ENCODE data around the gene TEX2. TPM values are rescaled to one million over a fixed set of nuclear protein-coding genes. Genes with fewer than 3 reads are reported as not detected.

The TEX2 gene
- total RNA-seq, 1 donor from 2014 or later: 58.0 TPM

DNA sequence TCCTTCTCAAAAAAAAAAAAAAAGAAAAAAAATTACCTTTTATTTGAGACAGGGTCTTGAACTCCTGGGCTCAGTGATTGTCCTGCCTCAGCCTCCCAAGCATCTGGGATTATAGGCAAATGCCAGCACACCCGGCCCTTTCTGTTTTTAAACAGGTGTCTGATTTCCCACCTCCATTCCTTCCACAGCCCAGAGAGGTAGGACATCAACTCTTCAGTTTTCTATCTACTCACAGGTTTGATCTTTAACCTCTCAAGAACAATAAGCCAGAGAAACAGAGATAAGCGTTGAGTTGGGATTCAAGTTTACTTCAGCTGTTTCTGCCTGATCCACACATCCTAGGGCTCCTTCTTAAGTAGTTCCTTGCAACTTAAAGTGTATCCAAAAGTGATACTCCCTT lies 41.5 kb upstream of the TEX2 start:
- intact Hi-C loops (cut with micrococcal nuclease): no loop called here
- no peaks in the 10 kb centered on the region for H3K27me3 ChIP-seq (ENCODE audit: low read depth)
- H3K4me3 ChIP-seq: no peak overlapping the region
- no peak for DNase-seq
- TF ChIP-seq, protein P1, sequence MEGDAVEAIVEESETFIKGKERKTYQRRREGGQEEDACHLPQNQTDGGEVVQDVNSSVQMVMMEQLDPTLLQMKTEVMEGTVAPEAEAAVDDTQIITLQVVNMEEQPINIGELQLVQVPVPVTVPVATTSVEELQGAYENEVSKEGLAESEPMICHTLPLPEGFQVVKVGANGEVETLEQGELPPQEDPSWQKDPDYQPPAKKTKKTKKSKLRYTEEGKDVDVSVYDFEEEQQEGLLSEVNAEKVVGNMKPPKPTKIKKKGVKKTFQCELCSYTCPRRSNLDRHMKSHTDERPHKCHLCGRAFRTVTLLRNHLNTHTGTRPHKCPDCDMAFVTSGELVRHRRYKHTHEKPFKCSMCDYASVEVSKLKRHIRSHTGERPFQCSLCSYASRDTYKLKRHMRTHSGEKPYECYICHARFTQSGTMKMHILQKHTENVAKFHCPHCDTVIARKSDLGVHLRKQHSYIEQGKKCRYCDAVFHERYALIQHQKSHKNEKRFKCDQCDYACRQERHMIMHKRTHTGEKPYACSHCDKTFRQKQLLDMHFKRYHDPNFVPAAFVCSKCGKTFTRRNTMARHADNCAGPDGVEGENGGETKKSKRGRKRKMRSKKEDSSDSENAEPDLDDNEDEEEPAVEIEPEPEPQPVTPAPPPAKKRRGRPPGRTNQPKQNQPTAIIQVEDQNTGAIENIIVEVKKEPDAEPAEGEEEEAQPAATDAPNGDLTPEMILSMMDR (IDR thresholded peaks at IDR 0.05; ENCODE audit: borderline replicate concordance): no peak
- H3K4me1 ChIP-seq: peaks cover 16% of the 10 kb centered on the region
- H3K9me3 ChIP-seq (replicated peaks): no peaks in the 10 kb centered on the region
- no peak overlapping the region for H3K27ac ChIP-seq (replicated peaks)
- H3K36me3 ChIP-seq: no peaks in the 10 kb centered on the region

DNA sequence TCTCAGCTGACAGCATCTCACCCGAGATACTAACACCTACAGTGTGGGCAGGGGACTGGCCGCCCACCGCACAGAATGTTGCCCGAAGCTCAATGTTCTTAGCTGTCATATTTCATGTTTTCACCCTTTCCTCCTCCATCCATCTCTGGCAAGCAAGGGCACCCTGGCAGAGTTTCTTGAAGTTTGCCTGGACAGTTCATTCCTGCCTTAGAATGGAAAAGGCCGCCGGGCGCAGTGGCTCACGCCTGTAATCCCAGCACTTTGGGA lies 37.6 kb upstream of the TEX2 start:
- H3K27me3 ChIP-seq (ENCODE audit: low read depth): no peaks in the 10 kb centered on the region
- intact Hi-C loops (cut with micrococcal nuclease): no loop called here
- no peaks in the 10 kb centered on the region for H3K4me1 ChIP-seq
- H3K36me3 ChIP-seq: no peaks in the 10 kb centered on the region
- H3K27ac ChIP-seq (replicated peaks): no peak overlapping the region
- no peak for DNase-seq
- H3K9me3 ChIP-seq (replicated peaks): no peaks in the 10 kb centered on the region
- TF ChIP-seq, protein P1 (IDR thresholded peaks at IDR 0.05; ENCODE audit: borderline replicate concordance): no peak
- no peak overlapping the region for H3K4me3 ChIP-seq

DNA sequence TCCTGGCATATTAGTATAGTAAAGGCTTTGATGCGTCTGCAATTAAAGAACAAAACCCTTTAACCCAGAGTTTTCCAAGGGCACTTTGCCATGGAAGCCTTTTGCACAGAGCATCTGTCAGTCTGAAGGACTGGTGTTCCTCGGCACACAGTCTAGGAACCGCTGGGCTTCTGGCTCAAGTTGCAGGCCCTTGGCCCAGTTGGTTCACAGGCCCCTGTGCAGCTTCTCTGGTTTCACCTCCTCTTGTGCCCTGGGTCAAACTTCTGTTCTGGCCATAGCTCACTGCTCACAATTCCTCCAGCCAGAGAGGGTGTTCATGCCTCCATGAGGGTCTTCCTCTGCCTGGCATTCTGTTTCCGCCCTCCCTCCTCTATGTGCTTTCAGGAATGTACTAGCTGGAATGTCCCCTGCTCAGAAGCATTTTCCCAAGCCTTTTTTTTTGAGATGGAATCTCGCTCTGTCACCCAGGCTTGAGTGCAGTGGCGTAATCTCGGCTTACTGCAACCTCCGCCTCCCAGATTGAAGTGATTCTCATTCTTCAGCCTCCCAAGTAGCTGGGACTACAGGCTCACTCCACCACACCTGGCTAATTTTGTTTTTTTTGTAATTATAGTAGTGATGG lies 34.5 kb upstream of the TEX2 start:
- DNase-seq: no peak
- Histone ChIP-seq H3K4me1 (no peaks in the 10 kb centered on the region), H3K27ac (replicated peaks) (no peak overlapping the region), H3K27me3 (ENCODE audit: low read depth) (no peaks in the 10 kb centered on the region), H3K9me3 (replicated peaks) (no peaks in the 10 kb centered on the region), H3K36me3 (no peaks in the 10 kb centered on the region), H3K4me3 (no peak overlapping the region)
- intact Hi-C loops (cut with micrococcal nuclease): no loop called here
- TF ChIP-seq, protein P1 (IDR thresholded peaks at IDR 0.05; ENCODE audit: borderline replicate concordance): no peak

DNA sequence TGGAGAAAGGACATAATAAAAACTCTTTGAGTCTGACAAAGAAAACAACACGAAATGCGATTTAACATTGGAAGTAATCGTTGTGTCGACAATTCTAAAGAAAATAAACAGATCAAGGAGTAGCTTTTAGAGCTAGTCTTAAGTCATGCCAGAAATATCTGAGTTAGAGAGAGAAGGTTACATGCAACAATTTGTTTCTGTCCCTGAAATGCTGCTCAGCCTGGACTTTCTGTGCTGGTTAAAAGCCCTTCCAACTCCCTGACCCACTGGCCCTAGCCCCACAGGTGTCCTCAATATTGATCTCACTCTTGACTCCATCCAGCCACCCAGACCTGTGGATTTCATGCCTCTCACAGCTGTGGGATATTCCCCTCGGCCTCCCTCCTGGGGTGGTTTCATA lies 33.2 kb upstream of the TEX2 start:
- TF ChIP-seq, protein P1 (IDR thresholded peaks at IDR 0.05; ENCODE audit: borderline replicate concordance): no peak
- intact Hi-C loops (cut with micrococcal nuclease): no loop called here
- no peaks in the 10 kb centered on the region for H3K36me3 ChIP-seq

DNA sequence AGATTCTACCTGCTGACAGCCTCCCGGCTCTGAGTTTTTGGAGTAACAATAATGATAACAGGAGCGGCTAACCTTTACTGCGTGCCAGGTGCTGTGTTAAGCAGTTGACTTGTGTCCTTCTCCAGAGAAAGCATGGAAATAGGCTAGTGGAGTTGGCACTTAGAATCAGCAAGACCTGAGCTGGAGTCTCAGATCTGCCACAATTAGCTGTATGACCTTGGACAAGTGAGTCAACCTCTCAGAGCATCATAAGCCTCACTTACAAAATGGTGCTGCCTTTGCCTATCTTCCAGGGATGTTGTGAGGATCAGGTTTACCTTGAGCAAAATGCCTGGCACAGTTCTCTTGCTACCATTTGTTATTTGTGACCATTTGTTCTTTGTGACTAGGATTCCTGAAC lies 32.1 kb upstream of the TEX2 start:
- no peaks in the 10 kb centered on the region for H3K36me3 ChIP-seq
- H3K27me3 ChIP-seq (ENCODE audit: low read depth): no peaks in the 10 kb centered on the region
- peaks cover 13% of the 10 kb centered on the region for H3K9me3 ChIP-seq (replicated peaks)
- intact Hi-C loops (cut with micrococcal nuclease): no loop called here
- no peak overlapping the region for H3K27ac ChIP-seq (replicated peaks)
- peaks cover under 1% of the 10 kb centered on the region for H3K4me1 ChIP-seq
- TF ChIP-seq, protein P1 (IDR thresholded peaks at IDR 0.05; ENCODE audit: borderline replicate concordance): no peak
- no peak for DNase-seq
- H3K4me3 ChIP-seq: no peak overlapping the region

More for the DNA sequence above, 33.2 kb upstream of the TEX2 start:
- Histone ChIP-seq H3K27me3 (ENCODE audit: low read depth) (no peaks in the 10 kb centered on the region), H3K9me3 (replicated peaks) (peaks cover 8% of the 10 kb centered on the region), H3K4me1 (no peaks in the 10 kb centered on the region), H3K27ac (replicated peaks) (no peak overlapping the region), H3K4me3 (no peak overlapping the region)
- DNase-seq: no peak
